ENCODE results near the gene CCND2.
A peak's percentile ranks its signal among the peaks of the same experiment; 100 is the strongest.

The CCND2 gene

GRCh38 chr12:4320497-4320852, 46.9 kb downstream of the CCND2 start (continued):
- TF ChIP-seq REST (tag by site-specific recombination; IDR thresholded peaks at IDR 0.05) (no peak), ZNF121 (tag by site-specific recombination; IDR thresholded peaks at IDR 0.05) (no peak), ZBTB17 (tag by site-specific recombination; IDR thresholded peaks at IDR 0.05) (peak; percentile 62; the same call in 1 of the 2 replicates), ZNF558 (tag by site-specific recombination; IDR thresholded peaks at IDR 0.05) (no peak), ZNF658 (tag by site-specific recombination; IDR thresholded peaks at IDR 0.05) (no peak), ZNF214 (tag by site-specific recombination; IDR thresholded peaks at IDR 0.05; ENCODE audit: borderline replicate concordance) (no peak), ZBTB20 (tag by site-specific recombination; IDR thresholded peaks at IDR 0.05) (no peak), ZFP69B (tag by site-specific recombination; IDR thresholded peaks at IDR 0.05) (0 out of 2 replicates have a peak, but pooled peaks have one; percentile 31), TSHZ1 (tag by site-specific recombination; IDR thresholded peaks at IDR 0.05; ENCODE audit: borderline replicate concordance) (no peak), ZNF335 (tag by site-specific recombination; conservative IDR thresholded peaks at IDR 0.05) (peak; percentile 69), ZNF423 (tag by site-specific recombination; IDR thresholded peaks at IDR 0.05) (no peak), ZSCAN16 (tag by site-specific recombination; IDR thresholded peaks at IDR 0.05) (no peak), ZNF362 (tag by site-specific recombination; IDR thresholded peaks at IDR 0.05) (no peak), RBAK (tag by site-specific recombination; IDR thresholded peaks at IDR 0.05) (no peak), KLF9 (tag by site-specific recombination; IDR thresholded peaks at IDR 0.05; ENCODE audit: low read depth) (peak; percentile 51), SP7 (tag by site-specific recombination; IDR thresholded peaks at IDR 0.05) (peak; percentile 31; the same call in 1 of the 2 replicates), ZNF610 (tag by site-specific recombination; IDR thresholded peaks at IDR 0.05; ENCODE audit: borderline replicate concordance) (0 out of 2 replicates have a peak, but pooled peaks have one; percentile 19), YY2 (tag by site-specific recombination; IDR thresholded peaks at IDR 0.05) (no peak), OSR2 (tag by site-specific recombination; IDR thresholded peaks at IDR 0.05) (no peak), ZFP37 (tag by site-specific recombination; IDR thresholded peaks at IDR 0.05) (peak; percentile 33; the same call in 1 of the 2 replicates), PRDM4 (tag by site-specific recombination; IDR thresholded peaks at IDR 0.05) (no peak), ZNF248 (tag by site-specific recombination; IDR thresholded peaks at IDR 0.05) (no peak), ZNF2 (tag by site-specific recombination; IDR thresholded peaks at IDR 0.05) (peak; percentile 25; the same call in 1 of the 2 replicates), ZBTB8A (tag by site-specific recombination; IDR thresholded peaks at IDR 0.05) (peak; percentile 4; the same call in 1 of the 2 replicates), ZNF701 (tag by site-specific recombination; IDR thresholded peaks at IDR 0.05) (no peak), ZNF76 (tag by site-specific recombination; IDR thresholded peaks at IDR 0.05; ENCODE audit: borderline replicate concordance, low read depth) (peak; percentile 42; the same call in 1 of the 2 replicates), HOXC10 (CRISPR knock-in tag; IDR thresholded peaks at IDR 0.05) (no peak), KLF1 (tag by site-specific recombination; IDR thresholded peaks at IDR 0.05) (peak; percentile 12; the same call in 1 of the 2 replicates), WT1 (tag by site-specific recombination; IDR thresholded peaks at IDR 0.05) (no peak), ZNF341 (tag by site-specific recombination; IDR thresholded peaks at IDR 0.05; ENCODE audit: low read depth) (0 out of 2 replicates have a peak, but pooled peaks have one; percentile 15), ZNF792 (tag by site-specific recombination; IDR thresholded peaks at IDR 0.05) (no peak)

Data from HEK293 (cell line).